PFSK-1 (cell line): ENCODE results near the gene SLC12A4.

Source experiments
- POLR2AphosphoS5 ChIP-seq: IDR thresholded peaks from 2 replicates; pipeline ENCODE4 v1.6.1; 2012; ENCODE audit warnings: low read depth, mild to moderate bottlenecking, control low read depth, low read length, moderate library complexity
- SIN3A ChIP-seq: IDR thresholded peaks from 2 replicates; pipeline ENCODE4 v1.6.1; 2012; ENCODE audit warnings: mild to moderate bottlenecking, low read length, moderate library complexity, borderline replicate concordance; ENCODE audit not compliant: insufficient read depth
- TAF1 ChIP-seq: IDR thresholded peaks from 2 replicates; pipeline ENCODE4 v1.6.1; 2012; ENCODE audit warnings: low read length, control low read depth, borderline replicate concordance; ENCODE audit not compliant: insufficient read depth
- TF ChIP-seq, protein P1 (sequence below), 2 experiments: IDR thresholded peaks; 2 replicates each; pipeline versions ENCODE4 v1.6.1 to v1.8.0; 2011 to 2012; ENCODE audit warnings: low read depth in 2 of 2, low read length in 2 of 2, control low read depth in 1 of 2, inconsistent platforms in 1 of 2, mild to moderate bottlenecking in 1 of 2, moderate library complexity in 1 of 2; ENCODE audit not compliant: insufficient read depth in 1 of 2

DNA sequence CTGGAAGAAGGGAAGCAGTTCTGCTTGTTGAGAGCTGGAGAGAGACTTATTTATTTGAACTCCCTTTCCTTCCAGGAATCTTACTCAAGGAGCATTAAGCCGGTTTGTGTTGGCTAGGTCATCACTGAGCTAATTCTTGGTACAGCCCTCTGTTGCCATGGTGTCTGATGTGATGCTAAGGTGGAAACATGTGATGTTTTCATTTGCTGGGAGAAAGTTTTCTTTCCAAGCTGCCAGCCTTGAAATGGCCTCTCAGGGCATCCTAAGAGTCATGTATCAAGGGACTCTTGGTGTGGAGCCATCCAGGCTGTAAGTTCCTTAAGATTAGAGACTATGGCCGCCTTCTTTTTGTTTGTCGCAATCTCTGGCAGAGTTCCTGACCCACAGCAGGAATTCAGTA, 71.2 kb downstream of the SLC12A4 start:
- TF ChIP-seq TAF1 (no peak), POLR2AphosphoS5 (no peak), SIN3A (no peak)
- TF ChIP-seq, protein P1, sequence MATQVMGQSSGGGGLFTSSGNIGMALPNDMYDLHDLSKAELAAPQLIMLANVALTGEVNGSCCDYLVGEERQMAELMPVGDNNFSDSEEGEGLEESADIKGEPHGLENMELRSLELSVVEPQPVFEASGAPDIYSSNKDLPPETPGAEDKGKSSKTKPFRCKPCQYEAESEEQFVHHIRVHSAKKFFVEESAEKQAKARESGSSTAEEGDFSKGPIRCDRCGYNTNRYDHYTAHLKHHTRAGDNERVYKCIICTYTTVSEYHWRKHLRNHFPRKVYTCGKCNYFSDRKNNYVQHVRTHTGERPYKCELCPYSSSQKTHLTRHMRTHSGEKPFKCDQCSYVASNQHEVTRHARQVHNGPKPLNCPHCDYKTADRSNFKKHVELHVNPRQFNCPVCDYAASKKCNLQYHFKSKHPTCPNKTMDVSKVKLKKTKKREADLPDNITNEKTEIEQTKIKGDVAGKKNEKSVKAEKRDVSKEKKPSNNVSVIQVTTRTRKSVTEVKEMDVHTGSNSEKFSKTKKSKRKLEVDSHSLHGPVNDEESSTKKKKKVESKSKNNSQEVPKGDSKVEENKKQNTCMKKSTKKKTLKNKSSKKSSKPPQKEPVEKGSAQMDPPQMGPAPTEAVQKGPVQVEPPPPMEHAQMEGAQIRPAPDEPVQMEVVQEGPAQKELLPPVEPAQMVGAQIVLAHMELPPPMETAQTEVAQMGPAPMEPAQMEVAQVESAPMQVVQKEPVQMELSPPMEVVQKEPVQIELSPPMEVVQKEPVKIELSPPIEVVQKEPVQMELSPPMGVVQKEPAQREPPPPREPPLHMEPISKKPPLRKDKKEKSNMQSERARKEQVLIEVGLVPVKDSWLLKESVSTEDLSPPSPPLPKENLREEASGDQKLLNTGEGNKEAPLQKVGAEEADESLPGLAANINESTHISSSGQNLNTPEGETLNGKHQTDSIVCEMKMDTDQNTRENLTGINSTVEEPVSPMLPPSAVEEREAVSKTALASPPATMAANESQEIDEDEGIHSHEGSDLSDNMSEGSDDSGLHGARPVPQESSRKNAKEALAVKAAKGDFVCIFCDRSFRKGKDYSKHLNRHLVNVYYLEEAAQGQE (IDR thresholded peaks at IDR 0.05; ENCODE audit: insufficient read depth in 1 of 2, low read depth in 2 of 2, low read length in 2 of 2): no peak
